ENCODE results near the gene PIK3AP1. TPM values are rescaled to one million over a fixed set of nuclear protein-coding genes. Genes with fewer than 3 reads are reported as not detected.
"Not testable (repeated sequence)": the region's sequence is repeated elsewhere in the genome, so short reads cannot be mapped to it uniquely, and the experiment has no call there.

Gene PIK3AP1
- total RNA-seq, 1 experiment from 2014 or later: 3.7 TPM

- H3K4me1 ChIP-seq (ENCODE audit: insufficient read depth, low read length): no peaks in the 10 kb centered on the region
- ATAC-seq (no peak), DNase-seq (no peak)
- intact Hi-C loops (cut with micrococcal nuclease): no loop called here
- no peaks in the 10 kb centered on the region for H3K36me3 ChIP-seq (ENCODE audit: low read depth, low read length)
- H2AFZ ChIP-seq (ENCODE audit: low read length): no peak overlapping the region
- H3K9me2 ChIP-seq (replicated peaks; ENCODE audit: low read length): no peaks in the 10 kb centered on the region
- no peak overlapping the region for H3K9ac ChIP-seq (ENCODE audit: low read length)
- CTCF ChIA-PET: no interaction called here
- BruUV-seq (replicated peaks): no TSS peak
- no peak overlapping the region for H3K4me2 ChIP-seq (ENCODE audit: low read length)
- no peaks in the 10 kb centered on the region for H3K9me3 ChIP-seq (ENCODE audit: low read length)
- no peak overlapping the region for H3K4me3 ChIP-seq (ENCODE audit: low read length)
- H3K27ac ChIP-seq (ENCODE audit: low read length): no peak overlapping the region
- H3K27me3 ChIP-seq (ENCODE audit: low read length): no peaks in the 10 kb centered on the region
- H4K20me1 ChIP-seq (ENCODE audit: low read length): no peaks in the 10 kb centered on the region
- no peaks in the 10 kb centered on the region for H3K79me2 ChIP-seq (ENCODE audit: low read length)
- TF ChIP-seq EZH2 (IDR thresholded peaks at IDR 0.05; ENCODE audit: low read length, unreplicated experiment): no peak
- TF ChIP-seq CTCF (conservative IDR thresholded peaks at IDR 0.05; ENCODE audit: low read depth, low read length): no peak
- no peak for TF ChIP-seq EZH2phosphoT487 (IDR thresholded peaks at IDR 0.05; ENCODE audit: borderline replicate concordance, low read length)
- H3F3A ChIP-seq (ENCODE audit: low read length, unreplicated experiment): no peaks in the 10 kb centered on the region
- POLR2A ChIA-PET (ENCODE audit: unreplicated experiment): no interaction called here
Measured at GRCh38 chr10:96700374-96701099, 19.8 kb downstream of the PIK3AP1 start.

- Histone ChIP-seq H3K4me1 (ENCODE audit: insufficient read depth, low read length) (no peaks in the 10 kb centered on the region), H3K9ac (ENCODE audit: low read length) (no peak overlapping the region), H3K9me3 (ENCODE audit: low read length) (no peaks in the 10 kb centered on the region), H3K4me2 (ENCODE audit: low read length) (no peak overlapping the region), H3K79me2 (ENCODE audit: low read length) (no peaks in the 10 kb centered on the region), H3F3A (ENCODE audit: low read length, unreplicated experiment) (no peaks in the 10 kb centered on the region), H3K4me3 (ENCODE audit: low read length) (no peak overlapping the region), H3K36me3 (ENCODE audit: low read depth, low read length) (no peaks in the 10 kb centered on the region), H3K9me2 (replicated peaks; ENCODE audit: low read length) (no peaks in the 10 kb centered on the region), H3K27me3 (ENCODE audit: low read length) (no peaks in the 10 kb centered on the region), H3K27ac (ENCODE audit: low read length) (no peak overlapping the region), H4K20me1 (ENCODE audit: low read length) (no peaks in the 10 kb centered on the region), H2AFZ (ENCODE audit: low read length) (no peak overlapping the region)
- POLR2A ChIA-PET (ENCODE audit: unreplicated experiment): no interaction called here
- no TSS peak for BruUV-seq (replicated peaks)
- CTCF ChIA-PET: no interaction called here
- TF ChIP-seq EZH2 (IDR thresholded peaks at IDR 0.05; ENCODE audit: low read length, unreplicated experiment) (no peak), CTCF (conservative IDR thresholded peaks at IDR 0.05; ENCODE audit: low read depth, low read length) (no peak), EZH2phosphoT487 (IDR thresholded peaks at IDR 0.05; ENCODE audit: borderline replicate concordance, low read length) (no peak)
- intact Hi-C loops (cut with micrococcal nuclease): no loop called here
- DNase-seq (no peak), ATAC-seq (no peak)
Measured at GRCh38 chr10:96699613-96700012, 20.7 kb downstream of the PIK3AP1 start.

GRCh38 chr10:96698305-96698704, 22.0 kb downstream of the PIK3AP1 start:
- BruUV-seq (replicated peaks); CTCF ChIA-PET; ATAC-seq: not testable (repeated sequence)

More at GRCh38 chr10:96698305-96698704, 22.0 kb downstream of the PIK3AP1 start:
- H3K27me3 ChIP-seq (ENCODE audit: low read length); H4K20me1 ChIP-seq (ENCODE audit: low read length); H3K9ac ChIP-seq (ENCODE audit: low read length); H3K9me2 ChIP-seq (replicated peaks; ENCODE audit: low read length); H3K36me3 ChIP-seq (ENCODE audit: low read depth, low read length); intact Hi-C loops (cut with micrococcal nuclease); H3K4me1 ChIP-seq (ENCODE audit: insufficient read depth, low read length); H3K4me3 ChIP-seq (ENCODE audit: low read length); H3K27ac ChIP-seq (ENCODE audit: low read length); H2AFZ ChIP-seq (ENCODE audit: low read length); H3K79me2 ChIP-seq (ENCODE audit: low read length); H3K4me2 ChIP-seq (ENCODE audit: low read length); DNase-seq; H3F3A ChIP-seq (ENCODE audit: low read length, unreplicated experiment); H3K9me3 ChIP-seq (ENCODE audit: low read length): not testable (repeated sequence)
- POLR2A ChIA-PET (ENCODE audit: unreplicated experiment): interaction anchor here (0.5 kb wide), 1 partner anchor 860 kb away, joined by 3 read pairs; no protein-coding TSS in a partner anchor

Measured in PC-3 (cell line).